MM.1S (cell line): ENCODE results near the gene FASTKD1.
"Not testable (repeated sequence)": the region's sequence is repeated elsewhere in the genome, so short reads cannot be mapped to it uniquely, and the experiment has no call there.

Source experiments
- EZH2 ChIP-seq: fragments of 300-600 bp; sonication (generic); optimal IDR thresholded peaks from 2 replicates; pipeline ENCODE3; 2017; ENCODE audit warnings: low read depth, mild to moderate bottlenecking, antibody characterized with exemption, low read length, mixed read lengths
- EZH2phosphoT487 ChIP-seq: fragments of 300-600 bp; sonication (generic); IDR thresholded peaks from 2 replicates; pipeline ENCODE4 v1.6.1; 2018; ENCODE audit warnings: antibody characterized with exemption, low read length
- TF ChIP-seq, protein P1 (sequence below): fragments of 300-600 bp; sonication (generic); IDR thresholded peaks from 2 replicates; pipeline ENCODE4 v1.5.1; 2016; ENCODE audit warnings: antibody characterized with exemption, low read length, mixed read lengths

DNA sequence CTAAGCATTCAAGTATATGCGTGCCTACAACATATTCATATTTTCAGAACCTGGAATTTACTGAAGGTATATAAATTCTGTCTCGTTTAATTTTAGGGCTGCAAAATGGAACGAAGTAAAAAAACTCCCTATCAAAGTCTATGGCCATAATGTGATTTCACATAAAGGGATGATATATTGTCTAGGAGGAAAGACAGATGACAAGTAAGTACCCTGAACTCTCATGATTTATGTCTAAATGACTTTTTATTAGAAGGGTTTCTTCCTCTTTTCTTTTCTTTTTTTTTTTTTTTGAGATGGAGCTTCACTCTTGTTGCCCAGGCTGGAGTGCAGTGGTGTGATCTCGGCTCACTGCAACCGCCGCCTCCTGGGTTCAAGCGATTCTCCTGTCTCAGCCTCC lies 58.9 kb downstream of the FASTKD1 start:
- TF ChIP-seq, protein P1, sequence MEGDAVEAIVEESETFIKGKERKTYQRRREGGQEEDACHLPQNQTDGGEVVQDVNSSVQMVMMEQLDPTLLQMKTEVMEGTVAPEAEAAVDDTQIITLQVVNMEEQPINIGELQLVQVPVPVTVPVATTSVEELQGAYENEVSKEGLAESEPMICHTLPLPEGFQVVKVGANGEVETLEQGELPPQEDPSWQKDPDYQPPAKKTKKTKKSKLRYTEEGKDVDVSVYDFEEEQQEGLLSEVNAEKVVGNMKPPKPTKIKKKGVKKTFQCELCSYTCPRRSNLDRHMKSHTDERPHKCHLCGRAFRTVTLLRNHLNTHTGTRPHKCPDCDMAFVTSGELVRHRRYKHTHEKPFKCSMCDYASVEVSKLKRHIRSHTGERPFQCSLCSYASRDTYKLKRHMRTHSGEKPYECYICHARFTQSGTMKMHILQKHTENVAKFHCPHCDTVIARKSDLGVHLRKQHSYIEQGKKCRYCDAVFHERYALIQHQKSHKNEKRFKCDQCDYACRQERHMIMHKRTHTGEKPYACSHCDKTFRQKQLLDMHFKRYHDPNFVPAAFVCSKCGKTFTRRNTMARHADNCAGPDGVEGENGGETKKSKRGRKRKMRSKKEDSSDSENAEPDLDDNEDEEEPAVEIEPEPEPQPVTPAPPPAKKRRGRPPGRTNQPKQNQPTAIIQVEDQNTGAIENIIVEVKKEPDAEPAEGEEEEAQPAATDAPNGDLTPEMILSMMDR, result not testable (repeated sequence)
- TF ChIP-seq EZH2phosphoT487, EZH2: not testable (repeated sequence)
